NCI-H226 (cell line): ENCODE measurements around the gene ARL4D.
"Not testable (repeated sequence)": the region's sequence is repeated elsewhere in the genome, so short reads cannot be mapped to it uniquely, and the experiment has no call there.

Experiments
- DNase-seq: peaks from one replicate; pipeline ENCODE4 v3.0.0-alpha.2; 2015

Gene ARL4D

GRCh38 chr17:43399839-43400328, 1.1 kb downstream of the ARL4D start:
- DNase-seq = no peak

GRCh38 chr17:43400943-43401717, 2.3 kb downstream of the ARL4D start:
- DNase-seq = peak; percentile 84

GRCh38 chr17:43402078-43402477, 3.3 kb downstream of the ARL4D start:
- no peak for DNase-seq

- no peak for DNase-seq
Measured at GRCh38 chr17:43402567-43402966, 3.8 kb downstream of the ARL4D start.

- DNase-seq = peak; percentile 65
Measured at GRCh38 chr17:43403846-43404245, 5.1 kb downstream of the ARL4D start.

- DNase-seq = no peak
Measured at GRCh38 chr17:43405861-43406260, 7.1 kb downstream of the ARL4D start.

GRCh38 chr17:43406676-43407645, 8.2 kb downstream of the ARL4D start:
- peak; percentile 60 for DNase-seq

GRCh38 chr17:43409131-43409530, 10.3 kb downstream of the ARL4D start:
- DNase-seq = no peak

- DNase-seq = peak; percentile 54
Measured at GRCh38 chr17:43410557-43411368, 12.0 kb downstream of the ARL4D start.

GRCh38 chr17:43411369-43411677, 12.5 kb downstream of the ARL4D start:
- no peak for DNase-seq

GRCh38 chr17:43411749-43412148, 13.0 kb downstream of the ARL4D start:
- DNase-seq = no peak

GRCh38 chr17:43412166-43412565, 13.4 kb downstream of the ARL4D start:
- DNase-seq = no peak

GRCh38 chr17:43416998-43417890, 18.5 kb downstream of the ARL4D start:
- DNase-seq = peak; percentile 83

GRCh38 chr17:43418441-43419374, 19.9 kb downstream of the ARL4D start:
- peak; percentile 85 for DNase-seq

- DNase-seq = not testable (repeated sequence)
Measured at GRCh38 chr17:43419375-43419882, 20.6 kb downstream of the ARL4D start.

- no peak for DNase-seq
Measured at GRCh38 chr17:43423777-43424455, 25.1 kb downstream of the ARL4D start.

- no peak for DNase-seq
Measured at GRCh38 chr17:43427362-43428043, 28.7 kb downstream of the ARL4D start.

GRCh38 chr17:43428524-43428923, 29.7 kb downstream of the ARL4D start:
- no peak for DNase-seq
